GM23338 (cell line): ENCODE measurements around the gene SAMD7. TPM values are rescaled to one million over a fixed set of nuclear protein-coding genes. Genes with fewer than 3 reads are reported as not detected.

Experiments used
- ATAC-seq: fragments of 200-7000 bp; cut with Tn5 transposase; 3 replicates; pipeline ENCODE4 v1.9.1; 2020
- DNase-seq: peaks from one replicate; pipeline ENCODE4 v3.0.0-alpha.2; 2015; ENCODE audit warnings: low spot score
- H2AFZ ChIP-seq: fragments of 200-600 bp; sonication (generic); 2 replicates; pipeline ENCODE4 v1.8.0; 2016; ENCODE audit warnings: antibody characterized with exemption, mild to moderate bottlenecking, moderate library complexity
- H3F3A ChIP-seq: fragments of 200-600 bp; sonication (generic); replicated peaks from 2 replicates; pipeline ENCODE4 v1.8.0; 2017; ENCODE audit warnings: antibody characterized with exemption, mixed run types, low read depth
- H3K27ac ChIP-seq: fragments of 200-600 bp; sonication (generic); 2 replicates; pipeline ENCODE4 v1.6.1; 2016; ENCODE audit warnings: low read depth
- H3K27me3 ChIP-seq: fragments of 200-600 bp; sonication (generic); 2 replicates; pipeline ENCODE4 v1.8.0; 2016; ENCODE audit warnings: mild to moderate bottlenecking, mixed run types, moderate library complexity; ENCODE audit not compliant: insufficient read depth
- H3K36me3 ChIP-seq: fragments of 200-600 bp; sonication (generic); 2 replicates; pipeline ENCODE4 v1.8.0; 2016; ENCODE audit warnings: mild to moderate bottlenecking; ENCODE audit not compliant: insufficient read depth
- H3K4me1 ChIP-seq: fragments of 200-600 bp; sonication (generic); 2 replicates; pipeline ENCODE4 v1.8.0; 2016; ENCODE audit warnings: mild to moderate bottlenecking, moderate library complexity; ENCODE audit not compliant: insufficient read depth
- H3K4me2 ChIP-seq: fragments of 200-600 bp; sonication (generic); 2 replicates; pipeline ENCODE4 v1.7.1; 2017; ENCODE audit warnings: mixed run types
- H3K4me3 ChIP-seq: fragments of 200-600 bp; sonication (generic); 2 replicates; pipeline ENCODE4 v1.6.1; 2016; ENCODE audit warnings: mixed run types
- H3K79me2 ChIP-seq: fragments of 200-600 bp; sonication (generic); replicated peaks from 2 replicates; pipeline ENCODE4 v1.8.0; 2017; ENCODE audit warnings: mild to moderate bottlenecking; ENCODE audit not compliant: insufficient read depth
- H3K9me2 ChIP-seq: fragments of 200-600 bp; sonication (generic); 2 replicates; pipeline ENCODE4 v1.8.0; 2017; ENCODE audit not compliant: insufficient read depth
- H4K20me1 ChIP-seq: fragments of 200-600 bp; sonication (generic); replicated peaks from 2 replicates; pipeline ENCODE4 v1.8.0; 2017; ENCODE audit warnings: mild to moderate bottlenecking; ENCODE audit not compliant: insufficient read depth
- H3K27ac Mint-ChIP-seq: 2 replicates; pipeline ENCODE4 v1.8.0; 2020; ENCODE audit warnings: inconsistent platforms, mild to moderate bottlenecking, moderate library complexity, mixed read lengths
- H3K27me3 Mint-ChIP-seq: 3 replicates; pipeline ENCODE4 v1.8.0; 2022; ENCODE audit warnings: low read depth, mild to moderate bottlenecking, moderate library complexity, mixed read lengths, inconsistent platforms; ENCODE audit not compliant: insufficient read depth, poor library complexity
- H3K36me3 Mint-ChIP-seq: 3 replicates; pipeline ENCODE4 v1.8.0; 2021; ENCODE audit warnings: low read depth, mild to moderate bottlenecking, inconsistent platforms, moderate library complexity, mixed read lengths
- H3K4me1 Mint-ChIP-seq: 3 replicates; pipeline ENCODE4 v1.8.0; 2020; ENCODE audit warnings: mild to moderate bottlenecking, inconsistent platforms, mixed read lengths
- H3K4me3 Mint-ChIP-seq: 3 replicates; pipeline ENCODE4 v1.8.0; 2021; ENCODE audit warnings: moderate library complexity, mild to moderate bottlenecking, inconsistent platforms, mixed read lengths
- H3K9me3 Mint-ChIP-seq: 3 replicates; pipeline ENCODE4 v1.8.0; 2020; ENCODE audit warnings: moderate library complexity, mild to moderate bottlenecking, inconsistent platforms, mixed read lengths
- CREB1 ChIP-seq: fragments of 250-450 bp; sonication (Bioruptor Pico); IDR thresholded peaks from 2 replicates; pipeline ENCODE4 v1.5.0; 2020; ENCODE audit warnings: low read depth, mild to moderate bottlenecking, moderate library complexity
- ETS1 ChIP-seq: IDR thresholded peaks from 2 replicates; pipeline ENCODE4 v1.6.1; 2016; ENCODE audit warnings: antibody characterized with exemption
- EZH2phosphoT487 ChIP-seq: fragments of 200-600 bp; sonication (generic); IDR thresholded peaks from one replicate; pipeline ENCODE4 v1.8.1; 2018; ENCODE audit warnings: antibody characterized with exemption; ENCODE audit not compliant: unreplicated experiment
- JUNB ChIP-seq: IDR thresholded peaks from one replicate; pipeline ENCODE4 v1.6.1; 2016; ENCODE audit warnings: antibody characterized with exemption; ENCODE audit not compliant: unreplicated experiment
- STAT1 ChIP-seq: IDR thresholded peaks from one replicate; pipeline ENCODE4 v1.6.1; 2016; ENCODE audit warnings: antibody characterized with exemption; ENCODE audit not compliant: unreplicated experiment
- ZNF462 ChIP-seq: fragments of 250-450 bp; sonication (Bioruptor Pico); IDR thresholded peaks from 2 replicates; pipeline ENCODE4 v1.5.0; 2020; ENCODE audit warnings: mild to moderate bottlenecking, moderate library complexity
- polyA plus RNA-seq: library from polyadenylated mRNA; unstranded; fragments of >200 nt; fragmentation: Nextera tagmentation; extraction: Ambion mirVana; gene quantifications from 2 replicates; pipeline ENCODE4 v1.2.1, GENCODE V29; 2016
- total RNA-seq: library from RNA; depleted of rRNA; stranded (reverse); fragments of >200 nt; shearing (Covaris generic); gene quantifications from 2 replicates; pipeline ENCODE4 v1.2.3, GENCODE V29; 2014

Gene SAMD7
- total and polyA plus RNA-seq, 2 experiments from 2014 or later, result not detected

- H3K9me3 Mint-ChIP-seq, result no peaks in the 10 kb centered on the region
- DNase-seq (no peak), ATAC-seq (no peak)
- Histone ChIP-seq H3K27ac (no peak overlapping the region), H3K4me1 (peaks cover 14% of the 10 kb centered on the region), H4K20me1 (no peaks in the 10 kb centered on the region), H3K79me2 (no peaks in the 10 kb centered on the region), H3K9me2 (no peaks in the 10 kb centered on the region), H2AFZ (no peak overlapping the region), H3K36me3 (no peaks in the 10 kb centered on the region), H3K4me2 (no peak overlapping the region), H3F3A (no peaks in the 10 kb centered on the region), H3K27me3 (no peaks in the 10 kb centered on the region), H3K4me3 (no peak overlapping the region)
- no peak overlapping the region for H3K4me3 Mint-ChIP-seq
- H3K4me1 Mint-ChIP-seq, result peaks cover 17% of the 10 kb centered on the region
- no peaks in the 10 kb centered on the region for H3K36me3 Mint-ChIP-seq
- peaks cover 10% of the 10 kb centered on the region for H3K27me3 Mint-ChIP-seq
- TF ChIP-seq JUNB (no peak), EZH2phosphoT487 (no peak), STAT1 (no peak), ETS1 (no peak), ZNF462 (CRISPR knock-in tag) (no peak), CREB1 (CRISPR knock-in tag) (no peak)
- no peak overlapping the region for H3K27ac Mint-ChIP-seq
These were observed 43.7 kb upstream of the SAMD7 start for GRCh38 chr3:169867584-169868210.
